ENCODE results near the gene HDAC4. TPM values are rescaled to one million over a fixed set of nuclear protein-coding genes. Genes with fewer than 3 reads are reported as not detected.

Gene HDAC4
- total RNA-seq, 1 experiment from 2014 or later = 61.5 TPM

GRCh38 chr2:239374896-239375277 is 25.9 kb downstream of the HDAC4 start:
- Histone ChIP-seq H3K4me1 (replicated peaks; ENCODE audit: insufficient read depth) (no peaks in the 10 kb centered on the region), H3K36me3 (ENCODE audit: low read depth) (no peaks in the 10 kb centered on the region), H3K4me3 (no peak overlapping the region), H2AFZ (no peak overlapping the region), H3K9me2 (ENCODE audit: insufficient read depth) (no peaks in the 10 kb centered on the region), H3K79me2 (ENCODE audit: low read depth) (no peaks in the 10 kb centered on the region), H3K27me3 (ENCODE audit: insufficient read depth, low read depth) (no peaks in the 10 kb centered on the region), H3F3A (ENCODE audit: insufficient read depth, low read depth) (no peaks in the 10 kb centered on the region), H3K4me2 (no peak overlapping the region), H4K20me1 (ENCODE audit: insufficient read depth) (peaks cover 21% of the 10 kb centered on the region), H3K9me3 (ENCODE audit: insufficient read depth, low read depth) (no peaks in the 10 kb centered on the region), H3K27ac (no peak overlapping the region)
- ChIA-PET POLR2A (ENCODE audit: unreplicated experiment) (no interaction called here), CTCF (no interaction called here)
- no TSS peak for BruUV-seq (replicated peaks)
- intact Hi-C loops (cut with micrococcal nuclease; ENCODE audit: unreplicated experiment) = no loop called here
- DNase-seq = no peak
- TF ChIP-seq CTCF (conservative IDR thresholded peaks at IDR 0.05) (no peak), EZH2 (IDR thresholded peaks at IDR 0.05; ENCODE audit: low read depth) (no peak)

GRCh38 chr2:239372835-239373234 is 28.0 kb downstream of the HDAC4 start:
- no peaks in the 10 kb centered on the region for H3K79me2 ChIP-seq (ENCODE audit: low read depth)
- no TSS peak for BruUV-seq (replicated peaks)
- no peak overlapping the region for H3K4me3 ChIP-seq
- ChIA-PET CTCF (no interaction called here), POLR2A (ENCODE audit: unreplicated experiment) (no interaction called here)
- no peaks in the 10 kb centered on the region for H3K9me3 ChIP-seq (ENCODE audit: insufficient read depth, low read depth)
- TF ChIP-seq CTCF (conservative IDR thresholded peaks at IDR 0.05) (no peak), EZH2 (IDR thresholded peaks at IDR 0.05; ENCODE audit: low read depth) (no peak)
- H3K4me2 ChIP-seq = no peak overlapping the region
- H3K4me1 ChIP-seq (replicated peaks; ENCODE audit: insufficient read depth) = no peaks in the 10 kb centered on the region
- H3K36me3 ChIP-seq (ENCODE audit: low read depth) = no peaks in the 10 kb centered on the region
- H3F3A ChIP-seq (ENCODE audit: insufficient read depth, low read depth) = no peaks in the 10 kb centered on the region
- H3K27ac ChIP-seq = no peak overlapping the region
- peaks cover 15% of the 10 kb centered on the region; the same call in 1 of the 2 replicates for H4K20me1 ChIP-seq (ENCODE audit: insufficient read depth)
- H3K27me3 ChIP-seq (ENCODE audit: insufficient read depth, low read depth) = no peaks in the 10 kb centered on the region
- intact Hi-C loops (cut with micrococcal nuclease; ENCODE audit: unreplicated experiment) = no loop called here
- no peak for DNase-seq
- no peaks in the 10 kb centered on the region for H3K9me2 ChIP-seq (ENCODE audit: insufficient read depth)
- no peak overlapping the region for H2AFZ ChIP-seq

GRCh38 chr2:239371726-239372686 is 28.8 kb downstream of the HDAC4 start:
- BruUV-seq (replicated peaks) = no TSS peak
- no peaks in the 10 kb centered on the region for H3K9me3 ChIP-seq (ENCODE audit: insufficient read depth, low read depth)
- peaks cover 15% of the 10 kb centered on the region; the same call in 1 of the 2 replicates for H4K20me1 ChIP-seq (ENCODE audit: insufficient read depth)
- DNase-seq = no peak
- no peak overlapping the region for H3K4me3 ChIP-seq
- H3K27me3 ChIP-seq (ENCODE audit: insufficient read depth, low read depth) = no peaks in the 10 kb centered on the region
- POLR2A ChIA-PET (ENCODE audit: unreplicated experiment) = no interaction called here
- no peak overlapping the region for H3K27ac ChIP-seq
- H3K79me2 ChIP-seq (ENCODE audit: low read depth) = no peaks in the 10 kb centered on the region
- intact Hi-C loops (cut with micrococcal nuclease; ENCODE audit: unreplicated experiment) = no loop called here
- H3K36me3 ChIP-seq (ENCODE audit: low read depth) = no peaks in the 10 kb centered on the region
- no peak overlapping the region for H3K4me2 ChIP-seq
- H3K9me2 ChIP-seq (ENCODE audit: insufficient read depth) = no peaks in the 10 kb centered on the region
- no peaks in the 10 kb centered on the region for H3K4me1 ChIP-seq (replicated peaks; ENCODE audit: insufficient read depth)
- no peaks in the 10 kb centered on the region for H3F3A ChIP-seq (ENCODE audit: insufficient read depth, low read depth)
- CTCF ChIA-PET = no interaction called here
- no peak overlapping the region for H2AFZ ChIP-seq
- TF ChIP-seq CTCF (conservative IDR thresholded peaks at IDR 0.05) (no peak), EZH2 (IDR thresholded peaks at IDR 0.05; ENCODE audit: low read depth) (no peak)
